Body of pancreas (tissue), 4 donors: ENCODE measurements around the gene PPARA.

Experiments used
- CTCF ChIP-seq, 7 experiments: fragments of 450-650 bp in 4 of 7; fragments of 200-600 bp in 3 of 7; sonication (generic) in 3 of 7; IDR thresholded peaks; one replicate each; pipeline ENCODE4 v1.5.1; 2016 to 2019; ENCODE audit warnings: antibody characterized with exemption in 7 of 7
- POLR2A ChIP-seq, 3 donors: fragments of 450-650 bp; IDR thresholded peaks; one replicate each; pipeline ENCODE4 v1.6.1; 2016; ENCODE audit warnings: antibody characterized with exemption in 3 of 3, mild to moderate bottlenecking in 2 of 3

GRCh38 chr22:46147061-46147460 is 3.3 kb upstream of the PPARA start:
- TF ChIP-seq CTCF (IDR thresholded peaks at IDR 0.05): no peak
- no peak for TF ChIP-seq POLR2A (IDR thresholded peaks at IDR 0.05)
